Stimulated activated naive CD8-positive, alpha-beta T cell treated with anti-CD3 and anti-CD28 coated beads, Interleukin-15, amount 100 ng/mL, for 72 hours (primary cell): ENCODE measurements around the gene PHYH.

ENCODE experiments used
- ATAC-seq: fragments of 150-1000 bp; cut with Tn5 transposase; 2 replicates; pipeline ENCODE4 v1.10.0; 2021; ENCODE audit warnings: mild to moderate bottlenecking, moderate library complexity
- DNase-seq, 2 donors: peaks; one replicate each; pipeline ENCODE4 v3.0.0; 2021 to 2022
- H3K27ac Mint-ChIP-seq, 2 donors: one replicate each; pipeline ENCODE4 v1.8.0; 2022; ENCODE audit warnings: mild to moderate bottlenecking in 2 of 2, mixed read lengths in 2 of 2, moderate library complexity in 2 of 2
- H3K27me3 Mint-ChIP-seq: one replicate; pipeline ENCODE4 v1.8.0; 2022; ENCODE audit warnings: mixed read lengths
- H3K4me1 Mint-ChIP-seq: one replicate; pipeline ENCODE4 v1.8.0; 2022; ENCODE audit warnings: mild to moderate bottlenecking, mixed read lengths
- H3K4me3 Mint-ChIP-seq, 2 donors: one replicate each; pipeline ENCODE4 v1.8.0; 2022; ENCODE audit warnings: mild to moderate bottlenecking in 2 of 2, mixed read lengths in 2 of 2, moderate library complexity in 1 of 2
- H3K9me3 Mint-ChIP-seq, 2 donors: one replicate each; pipeline ENCODE4 v1.8.0; 2022; ENCODE audit warnings: mixed read lengths in 2 of 2

The PHYH gene

DNA sequence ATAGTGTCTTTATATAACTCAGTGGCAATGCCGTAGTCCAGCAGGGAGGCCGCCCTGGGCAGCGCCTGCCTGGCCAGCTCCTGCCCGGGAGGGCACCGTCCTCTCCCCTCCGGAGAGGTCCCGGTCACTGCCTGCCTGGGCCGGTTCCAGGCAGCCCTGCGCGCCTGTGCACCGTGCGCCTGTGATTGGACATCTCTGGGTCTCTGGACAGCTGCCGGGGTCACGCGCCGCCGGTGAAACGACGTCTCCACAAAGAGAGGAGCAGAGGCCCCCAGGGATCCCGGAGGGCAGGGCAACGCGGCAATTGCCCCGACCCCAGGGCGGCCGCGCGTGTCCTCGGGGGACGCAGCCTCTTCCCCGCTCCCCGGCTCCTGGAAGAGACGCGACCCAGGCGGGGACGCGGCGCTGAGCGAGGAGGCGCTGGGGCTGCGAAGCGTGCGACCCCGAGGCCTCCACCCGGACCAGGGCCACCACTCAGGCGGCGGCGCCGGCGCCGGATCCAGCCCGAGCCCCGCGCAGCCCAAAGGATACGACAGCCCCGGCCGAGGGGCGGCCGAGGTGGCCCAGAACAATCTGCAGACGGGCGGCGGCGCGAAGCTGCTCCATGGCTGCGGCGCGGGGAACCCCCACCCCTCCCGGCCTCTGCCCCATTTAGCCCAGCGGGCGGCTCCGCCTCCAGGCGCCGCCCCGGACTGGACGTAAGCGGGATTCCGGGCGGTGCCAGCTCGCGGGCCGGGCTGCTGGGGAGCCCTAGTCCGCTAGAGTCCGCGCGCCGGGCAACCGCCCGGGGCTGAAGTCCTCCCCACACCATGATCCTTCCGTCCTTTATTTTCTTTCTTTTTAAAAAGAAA is at the start of gene PHYH:
TSS of gene PHYH (minus strand) at position 628 of the 851 bp plus-strand sequence. CDS start at position 606, 22 bp downstream.
- peaks cover 33% of the 10 kb centered on the region for H3K4me1 Mint-ChIP-seq
- DNase-seq (peak; percentile 73 to 79), ATAC-seq (peak; percentile 75)
- H3K27ac Mint-ChIP-seq, result peak within 1 kb of the TSS; percentile 85 to 95
- no peaks in the 10 kb centered on the region for H3K9me3 Mint-ChIP-seq
- H3K4me3 Mint-ChIP-seq, result peak within 1 kb of the TSS; percentile 78 to 88
- H3K27me3 Mint-ChIP-seq, result no peaks in the 10 kb centered on the region

GRCh38 chr10:13348216-13349017 is 48.6 kb upstream of the PHYH start, which contains the start of gene SEPHS1:
Gene SEPHS1, minus strand, starts transcription at chr10:13348293. Its CDS starts 3,343 bp downstream, at chr10:13344950.
- peaks cover 66% of the 10 kb centered on the region for H3K4me1 Mint-ChIP-seq
- ATAC-seq (peak; percentile 87), DNase-seq (peak; percentile 84 to 89)
- H3K4me3 Mint-ChIP-seq, result peak within 1 kb of the TSS; percentile 91 to 92
- H3K9me3 Mint-ChIP-seq, result no peaks in the 10 kb centered on the region
- no peaks in the 10 kb centered on the region for H3K27me3 Mint-ChIP-seq
- H3K27ac Mint-ChIP-seq, result peak within 1 kb of the TSS; percentile 98

GRCh38 chr10:13347500-13348156 is 47.8 kb upstream of the PHYH start:
- ATAC-seq (peak; percentile 74), DNase-seq (peak; percentile 79 to 80)
- no peaks in the 10 kb centered on the region for H3K27me3 Mint-ChIP-seq
- H3K9me3 Mint-ChIP-seq, result no peaks in the 10 kb centered on the region
- H3K4me3 Mint-ChIP-seq, result peak overlapping the region; percentile 60 to 92
- H3K4me1 Mint-ChIP-seq, result peaks cover 64% of the 10 kb centered on the region
- no peak overlapping the region for H3K27ac Mint-ChIP-seq

- Mint-ChIP-seq H3K9me3 (no peaks in the 10 kb centered on the region), H3K4me1 (peaks cover 59% of the 10 kb centered on the region), H3K4me3 (peak overlapping the region; percentile 75 to 81), H3K27ac (peak overlapping the region; percentile 92 to 95), H3K27me3 (no peaks in the 10 kb centered on the region)
- no peak for DNase-seq
- ATAC-seq, result peak; percentile 29
Measured at GRCh38 chr10:13347043-13347499, 47.2 kb upstream of the PHYH start.

DNA sequence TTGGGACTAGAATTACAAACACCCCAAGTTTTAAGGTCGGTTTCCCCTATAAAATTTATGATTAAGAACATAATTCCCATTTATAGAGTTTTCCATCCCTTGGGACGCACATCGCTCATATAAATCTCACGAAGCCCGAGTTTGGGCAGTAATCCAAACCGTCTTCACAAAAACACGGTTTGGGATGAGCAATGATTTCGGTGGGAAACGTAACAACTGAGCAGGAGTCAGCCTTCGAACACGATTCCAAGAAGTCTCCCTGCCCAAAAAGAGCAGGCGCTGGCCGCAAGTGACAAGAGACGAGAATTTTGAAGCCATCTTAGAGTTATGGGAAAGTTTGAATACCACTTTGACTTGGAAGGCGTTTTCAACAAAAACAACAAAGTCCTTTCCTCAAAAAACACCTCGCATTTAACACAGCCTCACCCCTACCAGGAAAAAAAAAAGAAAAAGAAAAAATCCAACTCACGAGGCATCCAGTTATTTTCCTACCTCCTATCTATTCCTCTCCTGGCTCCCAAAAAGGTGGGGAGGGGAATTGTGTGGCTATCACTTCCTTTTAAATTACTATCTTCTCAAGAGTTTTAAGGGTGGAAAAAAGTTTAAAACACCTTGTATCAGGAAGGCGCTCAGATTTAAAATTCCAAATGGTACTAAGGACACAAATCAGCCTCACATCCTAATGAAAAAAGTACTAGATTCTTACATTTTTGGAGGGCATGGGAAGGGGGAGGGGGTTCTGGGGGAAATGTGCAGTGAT is 46.6 kb upstream of the PHYH start:
- H3K27ac Mint-ChIP-seq, result peak overlapping the region; percentile 92 to 95
- no peaks in the 10 kb centered on the region for H3K27me3 Mint-ChIP-seq
- H3K9me3 Mint-ChIP-seq, result no peaks in the 10 kb centered on the region
- H3K4me1 Mint-ChIP-seq, result peaks cover 57% of the 10 kb centered on the region
- DNase-seq (no peak), ATAC-seq (no peak)
- peak overlapping the region; percentile 75 to 81 for H3K4me3 Mint-ChIP-seq

- Mint-ChIP-seq H3K4me1 (peaks cover 55% of the 10 kb centered on the region), H3K9me3 (no peaks in the 10 kb centered on the region), H3K27me3 (no peaks in the 10 kb centered on the region), H3K27ac (peak overlapping the region in 1 of 2 donors; percentile 53), H3K4me3 (peak overlapping the region; percentile 16 to 35)
- ATAC-seq (peak; percentile 100), DNase-seq (peak; percentile 39 to 47)
Measured at GRCh38 chr10:13340626-13341376, 40.9 kb upstream of the PHYH start.

DNA sequence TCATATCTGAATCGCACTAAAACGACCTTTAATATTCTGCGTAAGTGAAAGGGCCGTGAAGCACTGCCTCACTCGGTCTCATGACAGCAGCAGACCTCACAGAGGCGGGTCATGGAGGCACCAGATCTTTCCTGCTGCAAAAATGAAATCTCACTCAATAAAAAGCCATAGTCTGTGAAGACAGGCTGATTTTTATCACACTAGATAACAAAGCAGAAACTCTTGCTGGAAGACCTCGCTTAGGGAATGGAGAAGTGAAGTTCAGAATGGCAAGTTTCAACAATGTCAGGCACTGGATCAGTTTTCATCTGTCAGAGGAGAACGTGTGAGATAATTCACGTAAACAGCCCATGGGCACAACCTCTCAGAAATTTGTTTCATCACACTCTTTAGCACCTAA is 40.2 kb upstream of the PHYH start:
- Mint-ChIP-seq H3K27ac (no peak overlapping the region), H3K4me3 (peak overlapping the region in 1 of 2 donors; percentile 35), H3K4me1 (peaks cover 48% of the 10 kb centered on the region), H3K27me3 (no peaks in the 10 kb centered on the region), H3K9me3 (no peaks in the 10 kb centered on the region)
- DNase-seq (no peak), ATAC-seq (no peak)

- Mint-ChIP-seq H3K27ac (no peak overlapping the region), H3K27me3 (no peaks in the 10 kb centered on the region), H3K4me1 (peaks cover 36% of the 10 kb centered on the region), H3K9me3 (no peaks in the 10 kb centered on the region), H3K4me3 (no peak overlapping the region)
- no peak for DNase-seq
- no peak for ATAC-seq
Measured at GRCh38 chr10:13338390-13339110, 38.7 kb upstream of the PHYH start.

DNA sequence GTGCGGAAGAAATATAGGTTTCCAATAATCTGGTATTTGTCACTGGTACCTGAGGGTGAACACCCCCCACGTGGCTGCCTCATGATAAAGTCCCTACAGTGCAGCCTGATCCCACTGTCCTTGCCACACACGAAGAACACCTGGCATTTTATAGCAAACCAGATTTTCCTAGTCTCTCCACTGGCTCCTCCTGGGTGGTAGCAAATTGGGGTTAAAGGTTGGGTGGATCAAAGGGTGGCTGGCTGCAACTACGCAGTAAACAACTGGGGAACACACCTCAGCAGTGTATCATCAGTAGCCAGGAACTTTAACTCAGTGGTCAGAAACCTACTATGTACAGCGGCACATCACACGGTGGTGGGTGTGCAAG is 37.9 kb upstream of the PHYH start:
- Mint-ChIP-seq H3K4me1 (peaks cover 32% of the 10 kb centered on the region), H3K9me3 (no peaks in the 10 kb centered on the region), H3K27me3 (no peaks in the 10 kb centered on the region), H3K27ac (peak overlapping the region in 1 of 2 donors; percentile 82), H3K4me3 (no peak overlapping the region)
- ATAC-seq, result no peak
- DNase-seq, result no peak

- Mint-ChIP-seq H3K4me3 (no peak overlapping the region), H3K27me3 (no peaks in the 10 kb centered on the region), H3K4me1 (peaks cover 32% of the 10 kb centered on the region), H3K9me3 (no peaks in the 10 kb centered on the region), H3K27ac (no peak overlapping the region)
- ATAC-seq (no peak), DNase-seq (no peak)
Measured at GRCh38 chr10:13337128-13337826, 37.4 kb upstream of the PHYH start.

GRCh38 chr10:13335881-13336280 is 36.0 kb upstream of the PHYH start:
- Mint-ChIP-seq H3K27ac (no peak overlapping the region), H3K4me1 (peaks cover 23% of the 10 kb centered on the region), H3K27me3 (no peaks in the 10 kb centered on the region), H3K9me3 (no peaks in the 10 kb centered on the region), H3K4me3 (no peak overlapping the region)
- DNase-seq, result no peak
- no peak for ATAC-seq

GRCh38 chr10:13334556-13334955 is 34.7 kb upstream of the PHYH start:
- Mint-ChIP-seq H3K27me3 (no peaks in the 10 kb centered on the region), H3K4me1 (peaks cover 12% of the 10 kb centered on the region), H3K27ac (no peak overlapping the region), H3K9me3 (no peaks in the 10 kb centered on the region), H3K4me3 (no peak overlapping the region)
- DNase-seq (no peak), ATAC-seq (no peak)

DNA sequence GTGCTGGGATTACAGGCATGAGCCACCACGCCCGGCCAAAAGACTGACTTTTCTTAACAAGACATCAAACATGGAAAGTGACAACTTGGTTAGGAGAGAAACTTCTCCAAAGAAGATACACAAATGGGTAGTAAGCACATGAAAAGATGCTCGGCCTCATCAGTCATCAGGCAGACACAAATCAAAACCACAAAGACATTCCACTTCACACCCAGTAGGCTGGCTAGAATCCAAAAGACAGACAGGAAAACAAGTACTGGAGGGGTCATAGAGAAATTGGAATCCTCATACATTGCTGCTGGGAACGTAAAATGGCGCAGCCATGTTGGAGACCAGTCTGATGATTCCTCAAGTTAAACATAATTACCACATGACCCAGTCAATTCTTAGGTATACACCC is 31.8 kb upstream of the PHYH start:
- H3K4me3 Mint-ChIP-seq, result no peak overlapping the region
- DNase-seq (no peak), ATAC-seq (no peak)
- H3K27ac Mint-ChIP-seq, result no peak overlapping the region
- H3K27me3 Mint-ChIP-seq, result no peaks in the 10 kb centered on the region
- H3K4me1 Mint-ChIP-seq, result no peaks in the 10 kb centered on the region
- no peaks in the 10 kb centered on the region for H3K9me3 Mint-ChIP-seq
